Effector memory CD8-positive, alpha-beta T cell (primary cell): ENCODE data around the gene CMSS1.

Experiments used
- ATAC-seq: fragments of 150-1000 bp; cut with Tn5 transposase; replicated peaks from 2 replicates; pipeline ENCODE4 v1.10.0; 2021; ENCODE audit warnings: mild to moderate bottlenecking, moderate library complexity
- DNase-seq, 3 experiments: peaks; one replicate each; pipeline ENCODE4 v3.0.0; 2021
- H3K27ac Mint-ChIP-seq, 2 donors: one replicate each; pipeline ENCODE4 v1.8.0; 2022; ENCODE audit warnings: mild to moderate bottlenecking in 2 of 2, mixed read lengths in 2 of 2, moderate library complexity in 2 of 2
- H3K27me3 Mint-ChIP-seq, 2 donors: one replicate each; pipeline ENCODE4 v1.8.0; 2022; ENCODE audit warnings: mixed read lengths in 2 of 2
- H3K36me3 Mint-ChIP-seq: one replicate; pipeline ENCODE4 v1.8.0; 2022; ENCODE audit warnings: mild to moderate bottlenecking, moderate library complexity, mixed read lengths; ENCODE audit not compliant: insufficient read depth
- H3K4me1 Mint-ChIP-seq, 2 donors: one replicate each; pipeline ENCODE4 v1.8.0; 2022; ENCODE audit warnings: low read depth in 2 of 2, mixed read lengths in 2 of 2
- H3K4me3 Mint-ChIP-seq, 2 donors: one replicate each; pipeline ENCODE4 v1.8.0; 2022; ENCODE audit warnings: mild to moderate bottlenecking in 2 of 2, mixed read lengths in 2 of 2, moderate library complexity in 2 of 2
- H3K9me3 Mint-ChIP-seq, 2 donors: one replicate each; pipeline ENCODE4 v1.8.0; 2022; ENCODE audit warnings: mixed read lengths in 2 of 2

The CMSS1 gene

GRCh38 chr3:100103558-100104441 is 286.1 kb downstream of the CMSS1 start:
- no peaks in the 10 kb centered on the region for H3K27me3 Mint-ChIP-seq
- DNase-seq (no peak), ATAC-seq (no peak)
- no peaks in the 10 kb centered on the region for H3K36me3 Mint-ChIP-seq
- H3K4me3 Mint-ChIP-seq, result no peak overlapping the region
- no peak overlapping the region for H3K27ac Mint-ChIP-seq
- no peaks in the 10 kb centered on the region for H3K4me1 Mint-ChIP-seq
- no peaks in the 10 kb centered on the region for H3K9me3 Mint-ChIP-seq

DNA sequence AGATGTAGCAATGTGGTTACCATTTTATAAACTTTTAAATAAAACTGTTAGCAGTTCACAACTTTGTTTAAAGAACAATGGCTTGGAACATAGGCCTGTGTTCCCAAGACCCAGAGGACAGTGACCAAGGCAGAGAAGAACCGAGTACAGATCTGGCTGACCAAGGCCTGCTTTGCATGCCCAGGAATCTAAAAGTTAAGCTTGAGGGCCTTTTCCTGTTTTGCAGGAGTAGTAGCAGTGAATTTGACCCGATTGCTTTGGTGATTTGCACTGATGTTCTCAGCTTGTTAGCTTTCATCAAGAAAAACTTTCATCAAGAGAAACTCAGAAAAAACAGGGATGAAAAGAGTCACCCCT is 286.8 kb downstream of the CMSS1 start:
- no peak overlapping the region for H3K27ac Mint-ChIP-seq
- DNase-seq (no peak), ATAC-seq (no peak)
- no peaks in the 10 kb centered on the region for H3K27me3 Mint-ChIP-seq
- no peaks in the 10 kb centered on the region for H3K4me1 Mint-ChIP-seq
- no peak overlapping the region for H3K4me3 Mint-ChIP-seq
- no peaks in the 10 kb centered on the region for H3K9me3 Mint-ChIP-seq
- no peaks in the 10 kb centered on the region for H3K36me3 Mint-ChIP-seq

DNA sequence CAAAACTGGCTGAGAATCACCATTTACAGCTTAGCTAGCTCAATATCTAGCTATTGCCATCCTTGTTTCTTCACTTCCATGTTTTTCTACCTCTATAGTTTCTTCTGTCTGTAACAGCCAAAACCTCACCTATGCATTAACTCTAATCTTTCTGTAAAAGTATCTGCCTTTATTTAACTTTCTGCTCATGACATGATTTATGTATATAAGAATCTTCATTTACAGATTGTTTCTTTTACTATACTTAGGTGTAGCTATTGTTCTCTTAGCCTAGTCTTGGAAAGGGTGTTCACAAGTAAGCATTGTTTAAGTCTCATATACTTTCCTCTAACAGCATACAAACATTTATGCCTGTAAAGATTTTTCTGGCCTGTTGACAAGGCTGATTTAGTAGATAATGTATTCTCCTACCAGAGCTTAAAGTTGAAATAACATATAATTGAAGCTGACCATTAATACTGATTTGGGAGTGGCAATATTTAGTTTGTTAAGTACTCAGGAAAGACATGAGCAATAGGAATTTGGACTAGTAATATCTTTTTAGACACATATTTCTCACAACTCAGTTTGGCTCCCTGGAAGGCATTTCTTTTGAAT is 287.3 kb downstream of the CMSS1 start:
- Mint-ChIP-seq H3K4me3 (no peak overlapping the region), H3K27ac (no peak overlapping the region), H3K9me3 (no peaks in the 10 kb centered on the region), H3K27me3 (no peaks in the 10 kb centered on the region), H3K4me1 (no peaks in the 10 kb centered on the region), H3K36me3 (no peaks in the 10 kb centered on the region)
- ATAC-seq, result no peak
- no peak for DNase-seq

GRCh38 chr3:100105501-100105900 is 287.8 kb downstream of the CMSS1 start:
- Mint-ChIP-seq H3K27me3 (no peaks in the 10 kb centered on the region), H3K36me3 (no peaks in the 10 kb centered on the region), H3K4me1 (no peaks in the 10 kb centered on the region), H3K4me3 (no peak overlapping the region), H3K9me3 (no peaks in the 10 kb centered on the region), H3K27ac (no peak overlapping the region)
- no peak for DNase-seq
- no peak for ATAC-seq

DNA sequence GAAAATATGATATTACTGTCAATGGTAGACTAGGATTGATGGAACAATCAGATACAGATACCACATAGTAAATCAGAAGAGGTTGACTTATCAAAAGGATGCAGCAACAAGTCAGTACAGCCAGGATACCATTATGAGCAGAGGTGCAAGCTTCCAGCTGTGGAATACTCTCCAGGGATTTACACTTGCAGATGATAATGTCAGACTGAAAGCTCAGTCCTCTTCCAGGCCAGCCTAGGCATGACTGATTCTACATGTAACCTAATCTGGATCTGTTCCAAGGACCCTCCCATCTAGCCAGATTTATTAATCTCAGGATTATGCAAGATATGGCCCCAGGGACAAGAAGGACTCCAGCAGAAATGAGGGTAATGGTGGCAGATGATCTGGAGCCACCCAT is 288.4 kb downstream of the CMSS1 start:
- H3K9me3 Mint-ChIP-seq, result no peaks in the 10 kb centered on the region
- no peaks in the 10 kb centered on the region for H3K4me1 Mint-ChIP-seq
- no peak for ATAC-seq
- H3K4me3 Mint-ChIP-seq, result no peak overlapping the region
- H3K27me3 Mint-ChIP-seq, result no peaks in the 10 kb centered on the region
- no peak for DNase-seq
- H3K27ac Mint-ChIP-seq, result no peak overlapping the region
- H3K36me3 Mint-ChIP-seq, result no peaks in the 10 kb centered on the region

- Mint-ChIP-seq H3K36me3 (no peaks in the 10 kb centered on the region), H3K27ac (no peak overlapping the region), H3K27me3 (no peaks in the 10 kb centered on the region), H3K4me3 (no peak overlapping the region), H3K9me3 (no peaks in the 10 kb centered on the region), H3K4me1 (no peaks in the 10 kb centered on the region)
- no peak for DNase-seq
- no peak for ATAC-seq
These were observed 289.0 kb downstream of the CMSS1 start for GRCh38 chr3:100106531-100107141.

DNA sequence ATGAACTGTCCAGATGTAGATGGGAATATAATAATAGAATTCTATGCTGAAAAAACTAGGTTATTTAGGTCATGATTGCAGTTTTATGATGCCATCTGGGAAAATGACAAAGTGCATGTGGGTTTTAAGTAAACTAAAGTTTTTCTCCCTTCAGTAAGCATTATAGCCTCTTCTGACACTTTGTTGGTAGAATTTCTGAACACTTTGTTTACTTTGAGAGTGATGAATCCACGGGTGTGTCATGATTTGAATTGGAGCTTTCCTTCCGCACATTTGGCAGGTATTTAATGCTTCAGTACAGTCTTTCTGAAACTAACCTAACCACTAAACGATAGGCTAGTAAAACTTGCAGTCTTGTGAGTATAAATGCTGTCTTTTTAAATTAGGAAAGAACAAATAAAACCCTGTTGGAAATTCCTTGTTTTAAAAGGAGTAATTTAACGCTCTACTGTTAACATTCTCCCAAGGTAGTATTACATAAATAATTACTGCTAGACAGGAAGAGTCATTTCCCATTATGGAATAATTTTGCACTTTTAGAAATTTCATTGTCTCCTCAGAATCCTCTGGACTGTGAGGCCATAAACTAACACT is 289.7 kb downstream of the CMSS1 start:
- no peak overlapping the region for H3K4me3 Mint-ChIP-seq
- DNase-seq, result no peak
- H3K27ac Mint-ChIP-seq, result no peak overlapping the region
- H3K27me3 Mint-ChIP-seq, result no peaks in the 10 kb centered on the region
- no peaks in the 10 kb centered on the region for H3K4me1 Mint-ChIP-seq
- no peaks in the 10 kb centered on the region for H3K9me3 Mint-ChIP-seq
- H3K36me3 Mint-ChIP-seq, result no peaks in the 10 kb centered on the region
- ATAC-seq, result no peak

- Mint-ChIP-seq H3K9me3 (no peaks in the 10 kb centered on the region), H3K27me3 (no peaks in the 10 kb centered on the region), H3K36me3 (no peaks in the 10 kb centered on the region), H3K4me1 (no peaks in the 10 kb centered on the region), H3K4me3 (no peak overlapping the region), H3K27ac (no peak overlapping the region)
- DNase-seq, result no peak
- ATAC-seq, result no peak
These were observed 290.9 kb downstream of the CMSS1 start for GRCh38 chr3:100108464-100109079.

GRCh38 chr3:100110162-100110561 is 292.5 kb downstream of the CMSS1 start:
- no peaks in the 10 kb centered on the region for H3K27me3 Mint-ChIP-seq
- H3K27ac Mint-ChIP-seq, result no peak overlapping the region
- DNase-seq (no peak), ATAC-seq (no peak)
- H3K9me3 Mint-ChIP-seq, result no peaks in the 10 kb centered on the region
- H3K4me1 Mint-ChIP-seq, result no peaks in the 10 kb centered on the region
- H3K4me3 Mint-ChIP-seq, result no peak overlapping the region
- H3K36me3 Mint-ChIP-seq, result no peaks in the 10 kb centered on the region

- Mint-ChIP-seq H3K27me3 (no peaks in the 10 kb centered on the region), H3K4me3 (no peak overlapping the region)
- no peak for ATAC-seq
These were observed 294.1 kb downstream of the CMSS1 start for GRCh38 chr3:100111728-100112127.

DNA sequence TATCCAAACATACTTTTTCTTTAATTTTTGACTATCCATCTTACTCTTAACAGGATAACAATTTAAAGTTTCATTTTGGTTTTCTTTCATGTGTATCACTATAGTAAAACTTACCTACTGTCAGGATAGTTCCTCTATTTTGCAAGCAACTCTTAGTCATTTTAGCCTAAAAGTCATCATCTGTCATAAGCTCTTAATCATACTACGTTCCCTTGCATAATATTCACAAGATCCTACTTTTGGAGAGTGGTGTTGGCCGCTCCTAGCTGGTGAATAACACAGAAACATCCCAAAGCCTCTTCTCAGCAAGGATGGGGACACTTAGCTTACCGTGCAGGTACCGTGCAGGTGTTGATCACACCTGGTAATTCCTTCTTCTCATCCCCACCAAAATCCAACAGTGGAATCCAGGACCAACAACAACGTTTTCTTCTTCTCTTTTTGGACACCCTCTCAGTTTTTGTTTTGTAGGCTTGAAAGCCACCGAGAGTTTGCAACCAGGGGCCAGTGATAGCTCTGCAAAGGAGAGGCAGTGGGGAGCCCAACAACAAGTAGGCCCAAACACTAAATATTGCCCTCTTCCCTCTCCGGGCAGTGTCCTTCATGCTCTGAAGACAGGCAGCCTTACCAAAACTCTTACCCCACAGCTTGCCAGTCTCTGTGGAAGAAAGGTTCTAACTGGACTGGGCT is 296.2 kb downstream of the CMSS1 start:
- Mint-ChIP-seq H3K27ac (no peak overlapping the region), H3K27me3 (no peaks in the 10 kb centered on the region), H3K9me3 (no peaks in the 10 kb centered on the region), H3K4me1 (no peaks in the 10 kb centered on the region), H3K36me3 (no peaks in the 10 kb centered on the region), H3K4me3 (no peak overlapping the region)
- DNase-seq (no peak), ATAC-seq (no peak)

More at GRCh38 chr3:100111728-100112127, 294.1 kb downstream of the CMSS1 start:
- H3K4me1 Mint-ChIP-seq, result no peaks in the 10 kb centered on the region
- no peaks in the 10 kb centered on the region for H3K36me3 Mint-ChIP-seq
- H3K27ac Mint-ChIP-seq, result no peak overlapping the region
- no peak for DNase-seq
- H3K9me3 Mint-ChIP-seq, result no peaks in the 10 kb centered on the region

GRCh38 chr3:100114413-100115030 is 296.9 kb downstream of the CMSS1 start, which contains the start of gene FILIP1L:
Gene FILIP1L (minus strand): TSS chr3:100114501.
- no peak for ATAC-seq
- Mint-ChIP-seq H3K27ac (no peak within 1 kb of the TSS), H3K4me1 (peaks cover 0 to 3% of the 10 kb centered on the region in 2 donors)

More at GRCh38 chr3:100114413-100115030, 296.9 kb downstream of the CMSS1 start, which contains the start of gene FILIP1L:
- DNase-seq, result no peak
- no peaks in the 10 kb centered on the region for H3K27me3 Mint-ChIP-seq
- no peak within 1 kb of the TSS for H3K4me3 Mint-ChIP-seq
- no peaks in the 10 kb centered on the region for H3K36me3 Mint-ChIP-seq
- no peaks in the 10 kb centered on the region for H3K9me3 Mint-ChIP-seq
